ENCODE results near the gene GOLGA8J. TPM values are rescaled to one million over a fixed set of nuclear protein-coding genes. Genes with fewer than 3 reads are reported as not detected.

Gene GOLGA8J
- polyA plus RNA-seq, 3 donors = 0.08 TPM; not detected in 2

DNA sequence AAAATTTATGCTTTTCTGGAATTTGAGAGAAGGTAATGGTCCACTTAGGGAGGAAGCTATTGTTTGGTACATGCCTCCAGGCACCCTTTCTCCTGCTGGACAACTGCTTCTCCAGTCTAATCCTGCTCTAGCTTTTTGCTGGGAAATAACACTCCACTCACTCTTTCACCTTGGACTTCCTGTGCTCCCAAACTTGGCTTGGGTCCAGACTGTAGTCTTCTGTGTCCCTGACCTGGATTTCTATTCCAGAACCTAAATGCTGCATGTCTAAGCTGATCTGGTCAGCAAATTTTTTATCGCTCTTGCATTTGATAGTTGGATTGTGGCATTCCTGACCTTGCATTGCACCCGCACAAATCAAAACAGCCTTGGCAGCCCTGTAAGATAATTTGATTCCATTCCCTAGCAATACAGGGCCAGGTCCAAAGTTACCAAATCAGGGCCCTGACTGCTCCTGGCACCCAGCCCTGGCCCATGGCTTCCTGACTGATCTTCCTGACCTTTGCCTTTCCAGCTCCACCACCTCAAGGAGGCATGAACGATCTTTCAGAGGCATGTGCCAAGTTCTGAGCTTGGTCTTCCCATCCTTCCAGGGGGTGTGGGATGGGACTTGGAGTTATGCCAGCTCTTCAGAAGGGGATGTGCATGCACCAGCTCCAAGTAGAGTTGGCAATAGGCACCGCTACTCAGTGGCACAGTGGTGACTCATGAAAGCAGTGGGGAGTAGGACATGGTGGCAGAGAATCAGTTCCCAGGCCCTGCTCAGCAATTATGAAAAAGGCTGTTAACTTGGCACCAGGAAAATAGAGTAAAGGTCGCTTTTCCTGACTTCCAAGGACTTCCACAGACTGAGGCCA is 43.9 kb upstream of the GOLGA8J start:
- H3K4me2 ChIP-seq (replicated peaks; ENCODE audit: extremely low read depth, low read length, poor library complexity, severe bottlenecking) = no peak overlapping the region
- intact Hi-C loops (cut with micrococcal nuclease) = no loop called here
- 96% methylated on average over 5 of the region's 5 CpGs for WGBS (ENCODE audit: insufficient coverage)
- Mint-ChIP-seq H3K4me1 (no peaks in the 10 kb centered on the region), H3K27me3 (ENCODE audit: low read depth in 3 of 3) (peaks cover 1 to 8% (median 2%) of the 10 kb centered on the region in 3 donors), H3K4me3 (no peak overlapping the region), H3K27ac (no peak overlapping the region), H3K36me3 (no peaks in the 10 kb centered on the region), H3K9me3 (peaks cover 0 to 5% (median 2%) of the 10 kb centered on the region in 7 donors)
- no peaks in the 10 kb centered on the region for H3K79me2 ChIP-seq (ENCODE audit: insufficient read depth, low read length)
- H3K36me3 ChIP-seq (replicated peaks in 1 of 2; ENCODE audit: control insufficient read depth in 1 of 2, insufficient read depth in 2 of 2, low read length in 2 of 2) = no peaks in the 10 kb centered on the region
- H4K20me1 ChIP-seq (ENCODE audit: insufficient read depth, low read length) = no peaks in the 10 kb centered on the region
- H3K9ac ChIP-seq (ENCODE audit: insufficient read depth, low read length, poor library complexity, severe bottlenecking) = no peak overlapping the region
- DNase-seq = no peak
- H2AFZ ChIP-seq (ENCODE audit: insufficient read depth, low read depth, low read length, poor library complexity, severe bottlenecking) = no peak overlapping the region
- no peak overlapping the region for H3K27ac ChIP-seq (ENCODE audit: low read depth in 1 of 2, low read length in 2 of 2)
- H3K4me3 ChIP-seq (replicated peaks in 1 of 3; ENCODE audit: low read depth in 2 of 3, low read length in 3 of 3) = no peak overlapping the region
- H3K9me3 ChIP-seq (replicated peaks in 1 of 2; ENCODE audit: control insufficient read depth in 1 of 2, insufficient read depth in 1 of 2, low read length in 2 of 2) = no peaks in the 10 kb centered on the region
- H3K4me1 ChIP-seq (ENCODE audit: control insufficient read depth in 1 of 2, insufficient read depth in 2 of 2, low read length in 2 of 2) = no peaks in the 10 kb centered on the region
- no peaks in the 10 kb centered on the region for H3K27me3 ChIP-seq (ENCODE audit: control insufficient read depth in 2 of 2, insufficient read depth in 2 of 2, low read length in 2 of 2)
- TF ChIP-seq, protein P1, sequence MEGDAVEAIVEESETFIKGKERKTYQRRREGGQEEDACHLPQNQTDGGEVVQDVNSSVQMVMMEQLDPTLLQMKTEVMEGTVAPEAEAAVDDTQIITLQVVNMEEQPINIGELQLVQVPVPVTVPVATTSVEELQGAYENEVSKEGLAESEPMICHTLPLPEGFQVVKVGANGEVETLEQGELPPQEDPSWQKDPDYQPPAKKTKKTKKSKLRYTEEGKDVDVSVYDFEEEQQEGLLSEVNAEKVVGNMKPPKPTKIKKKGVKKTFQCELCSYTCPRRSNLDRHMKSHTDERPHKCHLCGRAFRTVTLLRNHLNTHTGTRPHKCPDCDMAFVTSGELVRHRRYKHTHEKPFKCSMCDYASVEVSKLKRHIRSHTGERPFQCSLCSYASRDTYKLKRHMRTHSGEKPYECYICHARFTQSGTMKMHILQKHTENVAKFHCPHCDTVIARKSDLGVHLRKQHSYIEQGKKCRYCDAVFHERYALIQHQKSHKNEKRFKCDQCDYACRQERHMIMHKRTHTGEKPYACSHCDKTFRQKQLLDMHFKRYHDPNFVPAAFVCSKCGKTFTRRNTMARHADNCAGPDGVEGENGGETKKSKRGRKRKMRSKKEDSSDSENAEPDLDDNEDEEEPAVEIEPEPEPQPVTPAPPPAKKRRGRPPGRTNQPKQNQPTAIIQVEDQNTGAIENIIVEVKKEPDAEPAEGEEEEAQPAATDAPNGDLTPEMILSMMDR (IDR thresholded peaks at IDR 0.05) = no peak

DNA sequence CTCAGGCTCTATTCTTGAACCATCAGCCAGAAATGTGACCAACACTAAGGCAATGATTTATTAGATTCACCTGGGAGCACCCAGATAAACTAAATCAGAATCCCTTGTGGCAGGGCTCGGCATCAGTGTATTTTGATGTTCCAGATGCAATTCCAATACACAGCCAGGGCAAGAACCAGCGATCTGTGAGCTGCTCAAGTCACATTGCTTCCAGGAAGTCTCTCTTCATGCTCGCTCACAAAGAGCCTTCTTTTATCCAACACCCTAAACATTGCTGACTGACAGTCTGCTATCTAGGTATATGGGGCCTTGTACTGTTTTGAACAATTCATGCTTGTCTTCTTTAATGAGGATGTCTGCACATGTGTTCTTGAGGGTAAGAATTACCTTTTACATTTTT is 40.9 kb upstream of the GOLGA8J start:
- H3K4me3 Mint-ChIP-seq = no peak overlapping the region
- peaks cover 2 to 26% (median 7%) of the 10 kb centered on the region in 3 donors for H3K27me3 Mint-ChIP-seq (ENCODE audit: low read depth in 3 of 3)
- H3K4me2 ChIP-seq (replicated peaks; ENCODE audit: extremely low read depth, low read length, poor library complexity, severe bottlenecking) = no peak overlapping the region
- H3K27me3 ChIP-seq (ENCODE audit: control insufficient read depth in 2 of 2, insufficient read depth in 2 of 2, low read length in 2 of 2) = no peaks in the 10 kb centered on the region
- peaks cover 0 to 6% (median 2%) of the 10 kb centered on the region in 7 donors for H3K9me3 Mint-ChIP-seq
- H3K4me1 Mint-ChIP-seq = no peaks in the 10 kb centered on the region
- DNase-seq = no peak
- H2AFZ ChIP-seq (ENCODE audit: insufficient read depth, low read depth, low read length, poor library complexity, severe bottlenecking) = no peak overlapping the region
- no peaks in the 10 kb centered on the region for H3K36me3 Mint-ChIP-seq
- TF ChIP-seq, protein P1 (IDR thresholded peaks at IDR 0.05) = no peak
- no peaks in the 10 kb centered on the region for H3K9me3 ChIP-seq (replicated peaks in 1 of 2; ENCODE audit: control insufficient read depth in 1 of 2, insufficient read depth in 1 of 2, low read length in 2 of 2)
- no peak overlapping the region for H3K27ac Mint-ChIP-seq
- intact Hi-C loops (cut with micrococcal nuclease) = no loop called here
- no peak overlapping the region for H3K27ac ChIP-seq (ENCODE audit: low read depth in 1 of 2, low read length in 2 of 2)
- 11% methylated on average over 1 of the region's 3 CpGs for WGBS (ENCODE audit: insufficient coverage)
- no peaks in the 10 kb centered on the region for H4K20me1 ChIP-seq (ENCODE audit: insufficient read depth, low read length)
- no peaks in the 10 kb centered on the region for H3K79me2 ChIP-seq (ENCODE audit: insufficient read depth, low read length)
- H3K9ac ChIP-seq (ENCODE audit: insufficient read depth, low read length, poor library complexity, severe bottlenecking) = no peak overlapping the region
- no peak overlapping the region for H3K4me3 ChIP-seq (replicated peaks in 1 of 3; ENCODE audit: low read depth in 2 of 3, low read length in 3 of 3)
- H3K4me1 ChIP-seq (ENCODE audit: control insufficient read depth in 1 of 2, insufficient read depth in 2 of 2, low read length in 2 of 2) = no peaks in the 10 kb centered on the region
- H3K36me3 ChIP-seq (replicated peaks in 1 of 2; ENCODE audit: control insufficient read depth in 1 of 2, insufficient read depth in 2 of 2, low read length in 2 of 2) = no peaks in the 10 kb centered on the region

All from CD14-positive monocyte (primary cell).